Measurements from ENCODE around the gene PPP2R1A.
A peak's percentile ranks its signal among the peaks of the same experiment; 100 is the strongest.

Gene PPP2R1A

GRCh38 chr19:52189735-52190486, at the start of gene PPP2R1A:
Gene PPP2R1A, plus strand, starts transcription at chr19:52190052. Its CDS starts 45 bp downstream, at chr19:52190097.
- DNase-seq: peak; percentile 100

DNA sequence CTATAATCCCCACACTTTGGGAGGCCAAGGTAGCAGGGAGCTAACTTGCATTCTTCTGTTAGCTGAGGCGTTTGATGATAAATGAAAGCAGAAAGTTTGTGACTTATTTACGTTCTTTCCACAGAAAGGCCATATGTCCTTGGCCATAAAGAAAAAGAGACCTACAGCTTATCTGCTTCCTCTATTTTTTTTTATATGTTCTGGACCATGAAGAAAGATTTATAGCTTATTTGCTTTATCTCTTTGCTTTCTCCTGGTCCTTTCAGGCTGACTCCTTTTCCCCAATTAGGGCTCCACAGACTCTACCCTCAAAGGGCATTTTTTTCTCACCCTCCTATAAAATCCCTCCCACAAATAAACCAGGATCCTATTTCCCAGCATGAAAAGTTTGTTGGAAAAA, 48.6 kb upstream of the PPP2R1A start:
- DNase-seq: peak; percentile 11

GRCh38 chr19:52142001-52142595, 47.8 kb upstream of the PPP2R1A start:
- peak; percentile 12 for DNase-seq

DNA sequence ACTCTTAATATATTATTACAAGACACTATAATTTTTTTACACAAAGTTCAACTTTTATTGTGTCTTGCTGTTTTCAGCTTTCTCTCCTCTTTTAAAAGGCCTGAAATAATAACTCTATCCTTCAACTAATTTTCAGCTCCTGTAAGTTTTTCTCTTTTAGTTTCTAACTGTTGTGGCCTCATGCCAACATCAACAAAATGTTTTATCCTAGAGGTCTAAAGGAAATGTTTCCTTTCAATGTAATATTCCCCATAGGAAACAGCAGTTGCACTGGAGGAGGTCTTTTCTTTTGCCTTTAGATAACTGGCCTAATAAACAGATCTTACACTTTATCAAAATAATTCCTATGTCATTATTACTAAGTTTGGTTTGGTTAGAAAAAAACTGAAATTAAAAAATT, 41.6 kb upstream of the PPP2R1A start:
- DNase-seq: no peak

GRCh38 chr19:52155596-52156359, 34.1 kb upstream of the PPP2R1A start:
- DNase-seq: no peak

DNA sequence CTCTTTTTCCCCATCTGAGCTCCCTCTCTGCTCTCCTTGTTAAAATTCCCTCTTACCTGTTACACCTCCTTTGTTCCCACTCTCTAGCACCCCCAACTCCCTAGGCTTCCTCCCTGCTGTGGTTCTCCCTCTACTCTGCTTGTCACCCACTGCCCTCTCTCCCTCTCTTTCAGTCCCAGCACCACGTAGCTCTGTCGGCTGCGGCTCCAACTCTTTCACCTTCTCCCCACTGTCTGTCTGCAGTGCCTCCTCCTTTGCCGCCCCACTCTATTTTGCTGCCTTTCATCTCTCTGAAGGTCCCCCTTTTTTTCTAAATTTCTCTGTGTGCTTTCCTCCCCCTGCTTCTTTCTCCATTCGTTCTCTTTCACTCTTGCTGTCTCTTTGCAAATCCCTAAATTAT, 19.5 kb upstream of the PPP2R1A start:
- DNase-seq: no peak

DNA sequence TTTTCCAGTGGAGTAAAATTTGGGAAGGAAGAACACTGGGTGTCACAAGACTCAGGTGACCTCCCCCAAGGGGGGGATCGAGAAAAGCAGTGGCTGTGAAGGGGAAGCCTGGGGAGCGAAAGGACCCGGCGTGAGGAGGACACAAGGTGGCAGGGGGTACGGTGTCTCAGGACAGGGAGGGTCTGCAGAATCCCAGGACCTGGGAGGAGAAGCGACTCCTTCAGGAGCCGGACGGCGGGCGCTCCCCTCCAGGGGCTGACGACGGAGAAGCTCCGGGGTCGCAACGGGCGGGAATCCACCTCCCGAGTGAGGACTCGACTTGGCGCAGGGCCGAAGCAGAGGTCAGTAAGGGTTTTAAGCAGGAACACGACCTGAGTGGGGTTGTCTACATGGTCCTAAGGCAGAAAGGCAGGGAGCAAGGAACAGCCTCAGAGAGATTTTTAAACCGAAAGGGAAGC, 19.0 kb upstream of the PPP2R1A start:
- no peak for DNase-seq

DNA sequence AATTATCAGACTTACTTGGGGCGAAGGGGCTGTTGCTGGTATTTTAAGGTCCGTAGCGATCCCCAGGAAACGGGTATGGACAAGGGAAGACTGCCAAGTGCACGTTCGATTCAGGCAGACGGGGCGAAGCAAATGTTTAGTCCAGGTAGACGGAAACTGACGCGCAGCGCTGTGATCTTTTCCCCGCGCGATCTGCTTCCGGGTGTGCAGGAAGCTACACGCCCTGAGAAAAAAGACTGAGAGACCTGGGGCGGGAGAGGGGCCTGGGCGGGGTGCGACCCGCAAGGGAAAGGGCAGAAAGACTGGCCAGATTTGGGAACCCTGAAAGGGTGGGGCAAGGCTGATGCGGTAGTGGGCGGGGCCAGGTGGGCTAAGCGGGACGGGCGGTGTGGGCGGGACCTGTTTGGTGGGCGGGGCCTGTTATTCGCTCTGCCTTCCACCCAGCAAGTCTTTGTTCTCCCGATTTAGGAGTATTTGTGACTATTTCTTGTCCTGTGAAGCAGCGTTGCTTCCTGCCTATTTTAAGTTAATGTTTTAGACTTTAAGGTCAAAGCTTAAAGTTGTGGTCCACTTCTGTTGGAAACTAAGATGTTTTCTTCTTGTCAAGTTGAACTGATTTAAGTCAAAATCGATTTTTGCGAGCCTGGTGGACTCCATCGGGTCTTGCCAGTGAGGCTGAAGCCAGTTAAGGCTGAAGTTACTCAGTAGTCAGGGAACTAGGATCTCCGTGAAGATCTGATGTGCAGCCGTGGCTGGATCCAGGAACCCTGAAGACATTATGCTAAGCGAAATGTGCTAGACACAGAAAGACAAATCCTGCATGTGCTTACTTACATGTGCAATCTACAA, 18.3 kb upstream of the PPP2R1A start, which contains the start of gene ZNF836:
ZNF836 (minus strand) TSS at position 301 of the 849 bp plus-strand sequence. CDS start 3,549 bp downstream, outside the sequence.
- DNase-seq: peak; percentile 87

GRCh38 chr19:52172347-52172746, 17.5 kb upstream of the PPP2R1A start:
- no peak for DNase-seq

DNA sequence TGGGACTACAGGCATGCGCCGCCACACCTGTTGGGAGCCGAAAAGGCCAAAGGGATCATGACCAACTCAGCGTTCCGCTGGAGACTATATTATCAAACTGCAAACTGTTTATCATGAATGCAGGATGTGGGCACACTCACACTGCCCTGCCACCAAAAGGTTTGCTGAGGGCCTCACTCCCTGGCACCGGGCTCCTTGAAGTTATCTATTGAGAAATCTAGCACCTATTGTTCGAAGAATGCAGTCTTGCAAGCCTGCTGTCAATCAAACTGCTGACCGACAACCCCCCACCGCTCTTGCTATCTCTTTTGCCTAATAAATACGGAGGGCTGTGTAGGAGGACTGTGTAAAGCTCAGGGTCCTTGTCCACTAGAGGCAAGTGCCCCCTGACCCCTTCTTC, 13.3 kb upstream of the PPP2R1A start:
- DNase-seq: no peak

DNA sequence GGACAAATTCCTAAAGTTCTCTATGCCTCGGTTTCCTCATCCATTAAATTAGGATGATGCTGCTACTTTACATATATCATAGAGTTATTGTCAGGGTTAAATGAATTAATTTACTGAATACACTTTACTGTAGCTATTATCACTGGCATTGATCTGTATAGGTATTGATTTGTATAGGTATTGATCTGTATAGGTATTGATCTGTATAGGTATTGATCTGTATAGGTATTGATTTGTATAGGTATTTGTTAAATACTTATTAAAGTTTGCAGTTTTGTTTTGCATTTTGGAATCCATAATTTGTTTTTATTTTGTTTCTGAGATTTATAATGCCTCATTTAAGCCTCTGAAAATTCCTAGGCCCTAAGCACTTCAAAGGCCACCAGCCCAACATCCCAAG, 2.4 kb upstream of the PPP2R1A start:
- DNase-seq: no peak

DNA sequence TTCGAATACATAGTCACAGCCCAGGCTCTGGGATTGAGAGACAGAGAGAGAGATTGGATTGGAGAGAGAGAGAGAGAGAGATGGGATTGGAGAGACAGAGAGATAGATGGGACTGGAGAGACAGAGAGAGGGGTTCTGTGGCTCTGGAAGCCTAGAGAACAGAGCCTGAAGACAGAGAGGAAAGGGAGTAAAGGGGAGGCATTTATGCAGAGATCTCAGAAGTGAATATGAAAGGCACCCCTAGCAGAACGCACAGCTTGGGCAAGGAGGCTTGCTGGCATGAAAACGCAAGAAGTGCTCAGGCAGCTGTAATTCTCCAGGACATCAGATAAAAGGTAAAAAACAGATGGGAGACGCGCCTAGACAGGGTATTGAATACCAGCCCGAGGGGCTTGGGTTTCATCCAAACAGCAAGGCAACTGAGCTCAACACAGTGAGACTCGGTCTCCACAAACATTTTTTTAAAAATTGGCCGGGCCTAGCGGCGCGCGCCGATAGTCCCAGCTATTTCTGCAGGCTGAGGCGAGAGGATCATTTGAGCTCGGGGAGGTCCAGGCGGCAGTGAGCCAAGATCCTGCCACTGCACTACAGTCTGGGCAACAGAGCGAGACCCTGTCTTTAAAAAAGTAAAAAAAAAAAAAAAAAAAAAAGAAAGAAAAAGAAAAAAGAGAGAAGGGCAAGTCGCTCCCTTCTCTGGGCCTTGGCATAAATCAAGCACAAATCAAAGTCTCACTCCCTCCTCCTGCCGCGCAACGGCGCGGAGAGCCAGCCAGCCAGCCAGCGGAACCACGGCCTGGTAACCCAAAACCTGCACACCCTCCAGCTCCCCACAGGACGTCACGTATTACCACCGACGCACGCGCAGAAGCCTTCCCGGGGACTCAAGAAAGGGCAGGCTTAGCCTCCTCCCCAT, 774 bp upstream of the PPP2R1A start:
- peak; percentile 49 for DNase-seq

DNA sequence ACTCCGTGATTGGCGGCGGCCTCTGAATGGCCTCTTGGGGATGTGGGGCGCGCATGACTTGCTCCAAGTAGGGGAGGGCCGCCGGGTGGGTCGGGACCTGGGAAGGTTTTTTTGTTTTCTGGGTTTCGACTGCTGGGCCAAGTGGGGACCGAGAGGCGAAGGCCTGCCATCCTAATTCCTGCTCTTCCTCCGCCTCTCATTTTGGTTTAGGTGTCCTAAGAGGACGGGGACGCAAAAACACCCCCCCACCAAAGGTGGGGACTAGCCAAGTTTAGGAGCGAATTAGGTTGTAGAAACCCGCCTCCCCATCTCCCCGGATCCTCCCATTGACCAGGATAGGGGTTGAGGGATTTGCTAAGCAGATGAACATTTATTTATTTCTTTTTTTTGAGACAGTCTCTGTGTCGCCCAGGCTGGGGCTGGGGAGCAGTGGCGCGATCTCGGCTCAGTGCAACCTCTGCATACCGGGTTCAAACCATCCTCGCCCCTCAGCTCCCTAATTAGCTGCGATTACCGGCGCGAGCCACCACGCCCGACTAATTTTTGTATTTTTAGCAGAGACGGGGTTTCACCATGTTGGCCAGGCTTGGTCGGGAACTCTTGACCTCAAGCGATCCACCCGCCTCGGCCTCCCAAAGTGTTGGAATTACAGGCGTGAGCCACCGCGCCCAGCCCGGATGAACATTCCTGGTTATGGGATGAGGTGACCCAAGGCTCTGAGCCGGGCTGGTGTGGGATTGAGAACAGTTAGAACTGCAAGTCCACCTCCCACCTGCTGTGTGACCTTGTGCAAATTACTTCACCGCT, 838 bp downstream of the PPP2R1A start:
- DNase-seq: peak; percentile 73

- DNase-seq: no peak
Observed at GRCh38 chr19:52191389-52191788, 1.5 kb downstream of the PPP2R1A start.

GRCh38 chr19:52191951-52192350, 2.1 kb downstream of the PPP2R1A start:
- no peak for DNase-seq

DNA sequence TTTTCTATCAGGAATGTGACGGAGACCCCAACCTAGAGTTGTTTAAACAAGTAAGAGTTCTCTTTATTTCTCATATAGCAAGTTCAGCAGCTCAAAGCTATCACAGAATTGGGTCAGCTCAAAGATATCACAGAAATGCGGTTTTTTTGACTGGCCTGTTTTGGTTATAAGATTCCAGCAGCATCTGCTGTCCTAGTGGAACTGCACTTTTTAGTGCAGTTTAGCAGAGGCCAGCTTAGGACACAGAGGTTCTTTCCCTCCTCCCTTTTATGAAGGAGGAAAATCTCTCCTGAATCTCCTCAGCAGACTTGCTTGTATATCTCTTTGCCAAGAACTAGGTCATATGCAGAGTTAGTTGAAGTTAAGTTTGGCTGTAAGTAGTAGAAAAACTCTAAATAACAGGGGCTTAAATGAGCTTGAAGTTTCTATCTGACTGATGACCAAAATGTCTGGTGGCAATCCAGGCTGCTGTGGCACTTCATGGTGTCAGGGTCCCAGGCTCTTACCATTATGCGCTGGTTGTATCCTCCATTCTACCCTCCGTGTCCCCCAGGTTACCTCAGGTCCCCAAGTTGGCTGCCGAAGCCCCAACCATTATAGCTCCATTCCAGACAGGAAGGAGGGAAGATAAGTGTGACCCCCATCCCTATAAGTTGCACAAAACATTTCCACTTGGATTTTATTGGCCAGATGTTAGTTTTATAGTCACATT, 6.6 kb downstream of the PPP2R1A start:
- no peak for DNase-seq

- DNase-seq: no peak
Observed at GRCh38 chr19:52197964-52198363, 8.1 kb downstream of the PPP2R1A start.

DNA sequence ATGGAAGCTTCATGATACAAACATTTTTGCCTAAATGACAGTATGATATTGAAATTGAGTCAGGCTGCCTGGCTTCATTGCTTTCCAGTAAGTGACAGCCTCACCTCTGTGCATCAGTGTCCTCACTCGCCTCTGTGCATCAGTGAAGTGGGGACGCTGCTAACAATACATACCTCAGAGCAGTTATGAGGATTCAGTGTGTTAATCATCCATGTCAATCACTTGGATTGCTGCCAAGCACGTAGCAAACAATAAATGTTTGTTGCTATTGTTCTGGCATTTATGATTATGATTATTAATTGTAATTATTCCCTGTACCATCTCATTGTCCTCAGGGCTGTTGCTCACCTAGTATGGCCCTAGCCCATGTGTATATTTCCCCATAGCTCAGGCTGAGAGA, 8.8 kb downstream of the PPP2R1A start:
- DNase-seq: no peak

GRCh38 chr19:52200044-52200443, 10.2 kb downstream of the PPP2R1A start:
- DNase-seq: no peak
